SK-N-SH (cell line): ENCODE measurements around the gene PPP1R13L. TPM values are rescaled to one million over a fixed set of nuclear protein-coding genes. Genes with fewer than 3 reads are reported as not detected.

Source experiments
- CTCF ChIA-PET: fragments of 300-600, 350-600 bp; formaldehyde crosslinking; extraction: SDS; loops from one replicate; lab custom pipeline; 2021; lab: Yijun Ruan, JAX
- POLR2A ChIA-PET: fragments of 350-600 bp; sonication (Branson Sonifier 250); formaldehyde crosslinking; extraction: SDS; loops from one replicate; lab custom pipeline; 2020; ENCODE audit warnings: antibody characterized with exemption, inconsistent platforms; lab: Yijun Ruan, JAX
- DNase-seq: peaks from one replicate; pipeline ENCODE4 v3.0.0; 2012
- H2AFZ ChIP-seq: fragments of 200-600 bp; sonication (generic); 2 replicates; pipeline ENCODE4 v1.8.1; 2016; ENCODE audit warnings: antibody characterized with exemption, mild to moderate bottlenecking, low read depth
- H3F3A ChIP-seq: fragments of 200-600 bp; sonication (generic); replicated peaks from 2 replicates; pipeline ENCODE3; 2016; ENCODE audit warnings: antibody characterized with exemption, mild to moderate bottlenecking; ENCODE audit not compliant: insufficient read depth
- H3K27ac ChIP-seq, 2 experiments: fragments of 200-500 bp in 1 of 2; fragments of 200-600 bp in 1 of 2; sonication (Bioruptor generic) in 1 of 2; sonication (generic), shearing (Covaris generic) in 1 of 2; 2 replicates each; pipeline versions ENCODE4 v1.5.1 to v1.6.1; 2014 to 2016; ENCODE audit warnings: low read depth in 2 of 2, inconsistent platforms in 1 of 2, low read length in 1 of 2, mild to moderate bottlenecking in 1 of 2, mixed read lengths in 1 of 2
- H3K27me3 ChIP-seq: fragments of 200-600 bp; sonication (generic), shearing (Covaris generic); 2 replicates; pipeline ENCODE4 v1.6.1; 2016; ENCODE audit warnings: mixed run types; ENCODE audit not compliant: insufficient read depth
- H3K36me3 ChIP-seq, 2 experiments: fragments of 200-500 bp in 1 of 2; fragments of 200-600 bp in 1 of 2; sonication (Bioruptor generic) in 1 of 2; sonication (generic) in 1 of 2; replicated peaks in 1 of 2; 2 replicates each; pipeline versions ENCODE3 to v1.5.1; 2014 to 2016; ENCODE audit warnings: low read length in 1 of 2, mild to moderate bottlenecking in 1 of 2; ENCODE audit not compliant: insufficient read depth in 2 of 2, control insufficient read depth in 1 of 2
- H3K4me1 ChIP-seq, 2 experiments: fragments of 200-500 bp in 1 of 2; fragments of 200-600 bp in 1 of 2; sonication (Bioruptor generic) in 1 of 2; sonication (generic), shearing (Covaris generic) in 1 of 2; 2 replicates each; pipeline versions ENCODE4 v1.5.1 to v1.6.1; 2014 to 2016; ENCODE audit warnings: low read depth in 1 of 2, low read length in 1 of 2, mixed run types in 1 of 2; ENCODE audit not compliant: insufficient read depth in 2 of 2, control insufficient read depth in 1 of 2
- H3K4me2 ChIP-seq: fragments of 200-600 bp; sonication (generic), shearing (Covaris generic); 2 replicates; pipeline ENCODE4 v1.6.1; 2017; ENCODE audit warnings: mixed run types
- H3K4me3 ChIP-seq, 2 experiments: fragments of 200-500 bp in 1 of 2; fragments of 200-600 bp in 1 of 2; sonication (Bioruptor generic) in 1 of 2; sonication (generic), shearing (Covaris generic) in 1 of 2; 2 replicates each; pipeline versions ENCODE4 v1.5.1 to v1.8.1; 2014 to 2016; ENCODE audit warnings: low read depth in 2 of 2, inconsistent platforms in 1 of 2, low read length in 1 of 2, mild to moderate bottlenecking in 1 of 2, mixed read lengths in 1 of 2, moderate library complexity in 1 of 2
- H3K79me2 ChIP-seq: fragments of 200-600 bp; sonication (generic); 2 replicates; pipeline ENCODE4 v1.8.1; 2017; ENCODE audit warnings: mild to moderate bottlenecking; ENCODE audit not compliant: insufficient read depth
- H3K9ac ChIP-seq: fragments of 200-600 bp; sonication (generic); 2 replicates; pipeline ENCODE4 v1.6.1; 2017; ENCODE audit warnings: mixed run types
- H3K9me2 ChIP-seq: fragments of 200-600 bp; sonication (generic); 2 replicates; pipeline ENCODE4 v1.6.1; 2017; ENCODE audit warnings: mixed run types
- H3K9me3 ChIP-seq: fragments of 200-600 bp; sonication (generic); 2 replicates; pipeline ENCODE4 v1.6.1; 2017; ENCODE audit warnings: mixed run types, mild to moderate bottlenecking, moderate library complexity
- H4K20me1 ChIP-seq: fragments of 200-600 bp; sonication (generic); 2 replicates; pipeline ENCODE4 v1.6.1; 2017; ENCODE audit warnings: mild to moderate bottlenecking, mixed run types; ENCODE audit not compliant: insufficient read depth
- ELF1 ChIP-seq: IDR thresholded peaks from 2 replicates; pipeline ENCODE4 v1.4.0; 2012
- EP300 ChIP-seq, 2 experiments: IDR thresholded peaks; 2 replicates each; pipeline versions ENCODE4 v1.4.0 to v1.6.1; 2012; ENCODE audit warnings: borderline replicate concordance in 1 of 2, low read depth in 1 of 2, low read length in 1 of 2
- GABPA ChIP-seq: IDR thresholded peaks from 2 replicates; pipeline ENCODE4 v1.4.0; 2012; ENCODE audit warnings: low read depth, mild to moderate bottlenecking
- IRF3 ChIP-seq: fragments of 150-350 bp; IDR thresholded peaks from 2 replicates; pipeline ENCODE4 v1.6.1; 2016; ENCODE audit warnings: mild to moderate bottlenecking, low read depth, low read length
- MXI1 ChIP-seq: IDR thresholded peaks from 2 replicates; pipeline ENCODE4 v1.6.1; 2012; ENCODE audit warnings: mild to moderate bottlenecking, low read depth, low read length, improper control_type of control experiment
- PBX3 ChIP-seq: IDR thresholded peaks from 2 replicates; pipeline ENCODE4; 2012
- POLR2AphosphoS5 ChIP-seq: IDR thresholded peaks from 2 replicates; pipeline ENCODE4 v1.6.1; 2012; ENCODE audit warnings: low read depth, low read length
- SIN3A ChIP-seq: IDR thresholded peaks from 2 replicates; pipeline ENCODE4 v1.6.1; 2012; ENCODE audit warnings: low read depth, mild to moderate bottlenecking, low read length, moderate library complexity, borderline replicate concordance
- SMC3 ChIP-seq: IDR thresholded peaks from 2 replicates; pipeline ENCODE4 v1.6.1; 2012; ENCODE audit warnings: low read depth, low read length, improper control_type of control experiment
- TAF1 ChIP-seq: IDR thresholded peaks from 2 replicates; pipeline ENCODE4 v1.6.1; 2012; ENCODE audit warnings: low read depth, mild to moderate bottlenecking, low read length, moderate library complexity, borderline replicate concordance
- YY1 ChIP-seq: IDR thresholded peaks from 2 replicates; pipeline ENCODE4 v1.4.0; 2012; ENCODE audit warnings: low read depth, mild to moderate bottlenecking
- WGBS: methylation state at CpG from one replicate; pipeline ENCODE4 v1.1.6; 2017; ENCODE audit warnings: low lambda C conversion rate; 5-methylcytosine and 5-hydroxymethylcytosine counted together
- polyA plus RNA-seq, 3 experiments: library from polyadenylated mRNA; depleted of rRNA; stranded (reverse); fragments of >200 nt; gene quantifications; 2 replicates each; pipeline ENCODE4 v1.2.3, GENCODE V29; 2012

PPP1R13L gene
- polyA plus RNA-seq, 1 of the 3 experiments (the other 2 are of a cell fraction), result 18.0 TPM

GRCh38 chr19:45361608-45362007, 43.3 kb downstream of the PPP1R13L start (continued):
- TF ChIP-seq SMC3, result no peak
- TF ChIP-seq YY1, result no peak
- TF ChIP-seq ELF1, result no peak
- no peak for TF ChIP-seq TAF1
- no peak for TF ChIP-seq EP300 (IDR thresholded peaks at IDR 0.05; ENCODE audit: borderline replicate concordance in 1 of 2, low read depth in 1 of 2, low read length in 1 of 2)

- DNase-seq, result no peak
- Histone ChIP-seq H3K9me3 (no peaks in the 10 kb centered on the region), H3K9ac (no peak overlapping the region), H2AFZ (no peak overlapping the region), H4K20me1 (no peaks in the 10 kb centered on the region), H3K36me3 (peaks cover 14 to 43% of the 10 kb centered on the region in 2 experiments), H3K27me3 (no peaks in the 10 kb centered on the region), H3K9me2 (no peaks in the 10 kb centered on the region), H3K4me1 (no peaks in the 10 kb centered on the region), H3K79me2 (no peaks in the 10 kb centered on the region; the same call in 1 of the 2 replicates), H3K4me2 (no peak overlapping the region), H3K4me3 (no peak overlapping the region), H3F3A (no peaks in the 10 kb centered on the region), H3K27ac (no peak overlapping the region)
- TF ChIP-seq POLR2AphosphoS5 (no peak), IRF3 (no peak), GABPA (no peak)
- POLR2A ChIA-PET, result no interaction called here
- 100% methylated on average over 2 of the region's 12 CpGs for whole genome bisulfite sequencing
- CTCF ChIA-PET, result interaction anchor here (0.6 to 1.3 kb wide), 2 partner anchors 20 to 658 kb away, joined by 3 to 4 read pairs; no protein-coding TSS in a partner anchor
Measured at GRCh38 chr19:45358213-45358792, 46.6 kb downstream of the PPP1R13L start.

- 95% methylated on average over 8 of the region's 11 CpGs for WGBS
- Histone ChIP-seq H3K4me2 (no peak overlapping the region), H3K9me3 (no peaks in the 10 kb centered on the region), H3K27ac (no peak overlapping the region), H2AFZ (no peak overlapping the region), H3K9ac (no peak overlapping the region), H3K4me1 (no peaks in the 10 kb centered on the region), H3K27me3 (no peaks in the 10 kb centered on the region), H3K36me3 (peaks cover 14 to 44% of the 10 kb centered on the region in 2 experiments), H3F3A (no peaks in the 10 kb centered on the region), H3K4me3 (no peak overlapping the region), H4K20me1 (no peaks in the 10 kb centered on the region), H3K9me2 (no peaks in the 10 kb centered on the region), H3K79me2 (no peaks in the 10 kb centered on the region)
- POLR2A ChIA-PET, result no interaction called here
- DNase-seq, result no peak
- CTCF ChIA-PET, result interaction anchor here (1.3 kb wide), 1 partner anchor 19 kb away, joined by 4 read pairs; no protein-coding TSS in a partner anchor
- TF ChIP-seq POLR2AphosphoS5 (no peak), PBX3 (no peak), SIN3A (no peak), MXI1 (no peak), ELF1 (no peak), IRF3 (no peak)
Measured at GRCh38 chr19:45357445-45357783, 47.5 kb downstream of the PPP1R13L start.
